ENCODE results near the gene MELTF.

DNA sequence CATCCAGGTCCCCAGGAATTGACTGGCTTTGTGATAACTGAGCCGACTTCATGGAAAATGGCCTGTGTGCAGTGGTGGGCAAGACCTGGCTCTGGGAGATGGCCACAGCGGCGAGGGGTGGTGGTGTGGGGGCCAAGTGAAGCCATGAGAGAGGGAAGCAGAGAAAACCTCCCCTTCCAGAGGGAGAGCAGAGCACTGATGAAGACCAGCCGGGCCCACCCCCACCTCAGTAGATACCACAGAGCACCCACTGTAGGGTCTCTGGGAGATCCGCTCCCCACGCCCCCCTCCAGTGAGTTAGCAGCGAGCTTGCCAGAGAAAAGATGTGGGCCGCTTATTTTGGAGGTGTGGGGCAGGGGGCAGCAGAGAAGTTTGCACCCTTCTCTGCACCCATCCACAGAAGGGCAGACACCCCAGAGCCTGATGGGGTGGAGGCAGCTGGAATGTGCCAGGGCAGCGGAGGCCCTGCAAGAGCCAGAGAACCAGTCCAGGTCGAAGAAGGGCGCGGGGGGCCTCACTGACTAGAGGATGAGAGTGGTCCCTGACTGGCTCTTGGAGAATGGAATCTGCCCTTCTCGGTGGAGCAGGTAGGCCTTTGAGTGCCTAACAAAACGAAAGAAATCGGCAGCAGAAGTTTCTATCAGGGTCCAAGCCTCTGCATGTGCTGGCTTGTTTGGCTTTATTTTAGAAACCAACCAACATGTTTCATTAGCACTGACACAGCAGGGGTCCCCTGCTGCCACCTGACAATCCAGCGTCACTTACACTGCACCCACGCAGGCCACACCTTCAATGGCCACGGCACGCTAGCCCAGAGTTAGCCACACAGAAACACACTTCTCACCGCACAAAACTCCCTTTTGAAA lies 28.3 kb downstream of the MELTF start:
- TF ChIP-seq EZH2phosphoT487 (IDR thresholded peaks at IDR 0.05; ENCODE audit: insufficient read depth, low read depth) (no peak), EZH2 (IDR thresholded peaks at IDR 0.05; ENCODE audit: insufficient read depth, poor library complexity, severe bottlenecking) (no peak)

Measured in GM23248 (cell line).